ENCODE results near the gene UBE2V1.
"Not testable (repeated sequence)": the region's sequence is repeated elsewhere in the genome, so short reads cannot be mapped to it uniquely, and the experiment has no call there.

Gene UBE2V1

DNA sequence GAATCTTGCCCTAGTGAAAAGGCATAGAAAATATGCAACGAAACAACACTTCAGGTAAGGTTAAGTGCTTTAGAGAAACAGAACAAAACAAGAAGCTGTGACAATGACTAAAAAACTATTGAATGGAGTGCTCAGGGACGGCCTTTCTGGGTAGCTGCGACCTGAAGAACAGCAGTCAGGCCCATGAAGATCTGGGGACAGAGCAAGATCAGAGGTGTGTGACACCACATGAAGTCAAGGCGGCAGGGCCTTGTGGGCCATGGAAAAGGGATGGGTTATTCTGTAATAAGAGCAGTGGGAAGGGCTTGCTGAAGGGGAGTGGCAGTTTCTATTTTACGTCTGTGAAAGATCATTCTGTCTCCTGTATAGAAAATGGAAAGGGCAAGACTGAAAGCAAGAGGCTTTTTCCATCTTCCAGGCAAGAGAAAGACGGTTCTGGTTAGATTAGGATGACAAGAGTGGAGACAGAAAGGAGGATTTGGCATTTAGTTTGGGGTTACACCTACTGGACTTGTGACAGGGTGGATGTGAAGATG is 5.1 kb downstream of the UBE2V1 start:
- Histone ChIP-seq H3K4me1 (ENCODE audit: control insufficient read depth, insufficient read depth, low read length) (peaks cover 30% of the 10 kb centered on the region), H3K36me3 (ENCODE audit: control insufficient read depth, insufficient read depth, low read length) (no peaks in the 10 kb centered on the region), H3K4me3 (ENCODE audit: low read length) (no peak overlapping the region), H3K27me3 (ENCODE audit: control insufficient read depth, insufficient read depth, low read length) (no peaks in the 10 kb centered on the region), H3K27ac (ENCODE audit: low read depth, low read length) (peak overlapping the region; percentile 4), H3K9ac (ENCODE audit: low read length) (no peak overlapping the region)

GRCh38 chr20:50107086-50107660 is 5.8 kb downstream of the UBE2V1 start:
- H3K27me3 ChIP-seq (ENCODE audit: control insufficient read depth, insufficient read depth, low read length) = no peaks in the 10 kb centered on the region
- peak overlapping the region; percentile 4 for H3K27ac ChIP-seq (ENCODE audit: low read depth, low read length)
- H3K36me3 ChIP-seq (ENCODE audit: control insufficient read depth, insufficient read depth, low read length) = no peaks in the 10 kb centered on the region
- H3K4me1 ChIP-seq (ENCODE audit: control insufficient read depth, insufficient read depth, low read length) = peaks cover 30% of the 10 kb centered on the region
- no peak overlapping the region for H3K9ac ChIP-seq (ENCODE audit: low read length)
- no peak overlapping the region for H3K4me3 ChIP-seq (ENCODE audit: low read length)

DNA sequence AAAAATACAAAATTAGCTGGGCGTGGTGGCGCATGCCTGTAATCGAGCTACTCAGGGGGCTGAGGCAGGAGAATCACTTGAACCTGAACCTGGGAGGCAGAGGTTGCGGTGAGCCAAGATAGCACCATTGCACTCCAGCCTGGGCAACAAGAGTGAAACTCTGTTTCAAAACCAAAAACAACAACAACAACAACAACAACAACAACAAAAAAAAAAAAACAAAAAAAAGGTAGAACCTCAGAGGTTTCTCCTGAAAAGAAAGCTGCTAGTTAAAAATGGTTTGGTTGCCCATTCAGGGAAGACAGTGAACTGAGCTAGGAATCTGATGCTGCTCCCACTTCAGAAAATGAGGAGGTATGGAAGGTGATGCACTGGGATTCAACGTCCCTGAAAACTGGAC is 6.3 kb downstream of the UBE2V1 start:
- Histone ChIP-seq H3K4me1 (ENCODE audit: control insufficient read depth, insufficient read depth, low read length) (peaks cover 25% of the 10 kb centered on the region), H3K27ac (ENCODE audit: low read depth, low read length) (peak overlapping the region; percentile 4)
- H3K36me3 ChIP-seq (ENCODE audit: control insufficient read depth, insufficient read depth, low read length); H3K9ac ChIP-seq (ENCODE audit: low read length); H3K4me3 ChIP-seq (ENCODE audit: low read length); H3K27me3 ChIP-seq (ENCODE audit: control insufficient read depth, insufficient read depth, low read length): not testable (repeated sequence)

GRCh38 chr20:50103464-50104107 is 9.4 kb downstream of the UBE2V1 start:
- peaks cover 23% of the 10 kb centered on the region for H3K4me1 ChIP-seq (ENCODE audit: control insufficient read depth, insufficient read depth, low read length)
- not testable (repeated sequence) for H3K27me3 ChIP-seq (ENCODE audit: control insufficient read depth, insufficient read depth, low read length); H3K4me3 ChIP-seq (ENCODE audit: low read length); H3K36me3 ChIP-seq (ENCODE audit: control insufficient read depth, insufficient read depth, low read length); H3K27ac ChIP-seq (ENCODE audit: low read depth, low read length); H3K9ac ChIP-seq (ENCODE audit: low read length)

GRCh38 chr20:50102551-50102950 is 10.4 kb downstream of the UBE2V1 start:
- H3K27me3 ChIP-seq (ENCODE audit: control insufficient read depth, insufficient read depth, low read length); H3K4me3 ChIP-seq (ENCODE audit: low read length); H3K9ac ChIP-seq (ENCODE audit: low read length); H3K27ac ChIP-seq (ENCODE audit: low read depth, low read length); H3K36me3 ChIP-seq (ENCODE audit: control insufficient read depth, insufficient read depth, low read length): not testable (repeated sequence)
- peaks cover 21% of the 10 kb centered on the region for H3K4me1 ChIP-seq (ENCODE audit: control insufficient read depth, insufficient read depth, low read length)

GRCh38 chr20:50101887-50102286 is 11.1 kb downstream of the UBE2V1 start:
- H3K4me1 ChIP-seq (ENCODE audit: control insufficient read depth, insufficient read depth, low read length) = peaks cover 21% of the 10 kb centered on the region
- no peak overlapping the region for H3K9ac ChIP-seq (ENCODE audit: low read length)
- H3K4me3 ChIP-seq (ENCODE audit: low read length) = no peak overlapping the region
- H3K27ac ChIP-seq (ENCODE audit: low read depth, low read length) = no peak overlapping the region
- H3K27me3 ChIP-seq (ENCODE audit: control insufficient read depth, insufficient read depth, low read length) = no peaks in the 10 kb centered on the region
- no peaks in the 10 kb centered on the region for H3K36me3 ChIP-seq (ENCODE audit: control insufficient read depth, insufficient read depth, low read length)

DNA sequence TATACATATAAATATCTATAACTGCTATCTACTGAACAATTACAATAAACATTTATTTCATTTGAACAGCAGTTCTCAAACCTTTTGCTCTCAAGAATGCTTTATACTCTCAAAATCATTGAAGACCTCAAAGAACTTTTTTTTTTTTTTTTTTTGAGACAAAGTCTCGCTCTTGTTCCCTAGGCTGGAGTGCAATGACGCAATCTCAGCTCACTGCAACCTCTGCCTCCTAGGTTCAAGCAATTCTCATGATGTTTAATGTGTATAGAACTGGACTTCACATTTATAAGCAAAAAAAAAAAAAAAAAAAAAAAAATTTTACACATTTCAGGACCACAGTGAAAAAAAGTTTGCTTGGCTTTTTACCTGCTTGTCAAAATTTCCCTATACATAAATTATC is 11.7 kb downstream of the UBE2V1 start:
- Histone ChIP-seq H3K27ac (ENCODE audit: low read depth, low read length) (no peak overlapping the region), H3K4me1 (ENCODE audit: control insufficient read depth, insufficient read depth, low read length) (peaks cover 21% of the 10 kb centered on the region), H3K36me3 (ENCODE audit: control insufficient read depth, insufficient read depth, low read length) (no peaks in the 10 kb centered on the region), H3K9ac (ENCODE audit: low read length) (no peak overlapping the region), H3K27me3 (ENCODE audit: control insufficient read depth, insufficient read depth, low read length) (no peaks in the 10 kb centered on the region), H3K4me3 (ENCODE audit: low read length) (no peak overlapping the region)

- Histone ChIP-seq H3K4me1 (ENCODE audit: control insufficient read depth, insufficient read depth, low read length) (peaks cover 21% of the 10 kb centered on the region), H3K9ac (ENCODE audit: low read length) (no peak overlapping the region), H3K27ac (ENCODE audit: low read depth, low read length) (no peak overlapping the region), H3K4me3 (ENCODE audit: low read length) (no peak overlapping the region), H3K36me3 (ENCODE audit: control insufficient read depth, insufficient read depth, low read length) (peaks cover 2% of the 10 kb centered on the region), H3K27me3 (ENCODE audit: control insufficient read depth, insufficient read depth, low read length) (no peaks in the 10 kb centered on the region)
Measured at GRCh38 chr20:50100552-50100951, 12.4 kb downstream of the UBE2V1 start.

DNA sequence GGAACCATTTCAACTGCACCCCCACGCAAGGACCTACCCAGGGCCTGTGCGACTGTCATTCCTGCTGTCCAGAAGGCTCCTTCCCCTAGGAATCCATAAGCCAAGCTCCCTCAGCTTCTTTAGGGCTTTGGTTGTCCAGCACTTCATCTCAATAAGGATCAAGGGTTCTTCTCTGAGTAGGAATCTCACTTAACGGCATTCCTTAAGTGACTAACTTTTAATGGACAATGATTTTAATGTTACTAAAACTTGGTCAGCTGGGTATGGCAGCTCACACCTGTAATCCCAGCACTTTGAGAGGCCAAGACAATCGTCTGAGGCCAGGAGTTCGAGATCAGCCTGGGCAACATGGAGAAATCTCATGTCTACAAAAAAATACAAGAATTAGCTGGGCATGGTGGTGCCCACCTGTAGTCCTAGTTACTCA is 13.4 kb downstream of the UBE2V1 start:
- Histone ChIP-seq H3K4me3 (ENCODE audit: low read length) (no peak overlapping the region), H3K9ac (ENCODE audit: low read length) (no peak overlapping the region), H3K27ac (ENCODE audit: low read depth, low read length) (no peak overlapping the region), H3K27me3 (ENCODE audit: control insufficient read depth, insufficient read depth, low read length) (no peaks in the 10 kb centered on the region), H3K36me3 (ENCODE audit: control insufficient read depth, insufficient read depth, low read length) (peaks cover 5% of the 10 kb centered on the region), H3K4me1 (ENCODE audit: control insufficient read depth, insufficient read depth, low read length) (peaks cover 21% of the 10 kb centered on the region)

GRCh38 chr20:50099113-50099512 is 13.8 kb downstream of the UBE2V1 start:
- Histone ChIP-seq H3K27ac (ENCODE audit: low read depth, low read length) (no peak overlapping the region), H3K4me3 (ENCODE audit: low read length) (no peak overlapping the region), H3K4me1 (ENCODE audit: control insufficient read depth, insufficient read depth, low read length) (peaks cover 21% of the 10 kb centered on the region), H3K9ac (ENCODE audit: low read length) (no peak overlapping the region), H3K27me3 (ENCODE audit: control insufficient read depth, insufficient read depth, low read length) (no peaks in the 10 kb centered on the region), H3K36me3 (ENCODE audit: control insufficient read depth, insufficient read depth, low read length) (peaks cover 5% of the 10 kb centered on the region)

- H3K4me3 ChIP-seq (ENCODE audit: low read length) = no peak overlapping the region
- peaks cover 19% of the 10 kb centered on the region for H3K4me1 ChIP-seq (ENCODE audit: control insufficient read depth, insufficient read depth, low read length)
- no peak overlapping the region for H3K27ac ChIP-seq (ENCODE audit: low read depth, low read length)
- H3K36me3 ChIP-seq (ENCODE audit: control insufficient read depth, insufficient read depth, low read length) = peaks cover 5% of the 10 kb centered on the region
- H3K9ac ChIP-seq (ENCODE audit: low read length) = no peak overlapping the region
- no peaks in the 10 kb centered on the region for H3K27me3 ChIP-seq (ENCODE audit: control insufficient read depth, insufficient read depth, low read length)
Measured at GRCh38 chr20:50098259-50098658, 14.7 kb downstream of the UBE2V1 start.

DNA sequence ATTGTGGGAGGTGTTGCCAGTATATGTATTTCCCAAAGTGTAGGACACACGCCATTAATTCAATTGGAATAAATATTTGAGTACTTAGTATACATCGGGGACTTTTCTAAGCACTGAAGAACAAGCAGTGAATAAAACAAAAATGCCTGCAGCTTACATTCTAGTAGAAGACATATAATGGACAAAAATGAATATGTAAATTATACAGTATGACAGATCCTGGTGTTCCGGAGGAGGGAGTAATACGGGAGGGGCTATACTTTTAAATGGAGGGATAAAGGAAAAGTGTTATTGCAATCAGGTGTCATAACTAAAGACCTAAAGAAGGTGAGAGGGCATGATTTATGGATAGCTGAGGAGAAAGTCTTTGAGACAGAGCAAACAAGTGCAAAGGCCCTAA is 15.1 kb downstream of the UBE2V1 start:
- Histone ChIP-seq H3K4me1 (ENCODE audit: control insufficient read depth, insufficient read depth, low read length) (peaks cover 19% of the 10 kb centered on the region), H3K9ac (ENCODE audit: low read length) (no peak overlapping the region), H3K4me3 (ENCODE audit: low read length) (no peak overlapping the region), H3K27ac (ENCODE audit: low read depth, low read length) (no peak overlapping the region), H3K36me3 (ENCODE audit: control insufficient read depth, insufficient read depth, low read length) (peaks cover 6% of the 10 kb centered on the region), H3K27me3 (ENCODE audit: control insufficient read depth, insufficient read depth, low read length) (no peaks in the 10 kb centered on the region)

DNA sequence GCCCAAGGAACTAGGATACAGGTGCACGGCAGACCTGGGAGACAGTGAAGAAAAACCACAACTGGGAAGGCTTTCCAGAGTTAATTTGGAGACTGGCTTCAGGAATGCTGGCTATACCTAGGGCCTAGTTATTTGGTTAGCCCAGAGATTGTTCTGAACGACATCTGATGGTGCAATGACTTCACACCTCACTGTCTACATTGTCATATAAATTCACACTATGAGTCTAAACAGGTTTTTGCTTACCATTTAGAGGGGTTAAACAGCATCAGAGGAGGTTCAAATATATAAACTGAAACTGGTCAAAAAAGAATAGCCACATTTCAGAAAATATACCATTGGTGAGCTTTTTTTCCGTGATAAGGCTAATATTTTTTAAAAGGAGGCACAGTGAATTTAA is 16.7 kb downstream of the UBE2V1 start:
- Histone ChIP-seq H3K9ac (ENCODE audit: low read length) (no peak overlapping the region), H3K4me3 (ENCODE audit: low read length) (no peak overlapping the region), H3K27ac (ENCODE audit: low read depth, low read length) (no peak overlapping the region), H3K36me3 (ENCODE audit: control insufficient read depth, insufficient read depth, low read length) (peaks cover 7% of the 10 kb centered on the region), H3K4me1 (ENCODE audit: control insufficient read depth, insufficient read depth, low read length) (peaks cover 27% of the 10 kb centered on the region), H3K27me3 (ENCODE audit: control insufficient read depth, insufficient read depth, low read length) (no peaks in the 10 kb centered on the region)

Data from rectal smooth muscle tissue (tissue), 1 donor.